Measurements from ENCODE around the gene TGFBR3L. TPM values are rescaled to one million over a fixed set of nuclear protein-coding genes. Genes with fewer than 3 reads are reported as not detected.

TGFBR3L gene
- 0.86 and 1.3 TPM in 2 replicates for total RNA-seq

DNA sequence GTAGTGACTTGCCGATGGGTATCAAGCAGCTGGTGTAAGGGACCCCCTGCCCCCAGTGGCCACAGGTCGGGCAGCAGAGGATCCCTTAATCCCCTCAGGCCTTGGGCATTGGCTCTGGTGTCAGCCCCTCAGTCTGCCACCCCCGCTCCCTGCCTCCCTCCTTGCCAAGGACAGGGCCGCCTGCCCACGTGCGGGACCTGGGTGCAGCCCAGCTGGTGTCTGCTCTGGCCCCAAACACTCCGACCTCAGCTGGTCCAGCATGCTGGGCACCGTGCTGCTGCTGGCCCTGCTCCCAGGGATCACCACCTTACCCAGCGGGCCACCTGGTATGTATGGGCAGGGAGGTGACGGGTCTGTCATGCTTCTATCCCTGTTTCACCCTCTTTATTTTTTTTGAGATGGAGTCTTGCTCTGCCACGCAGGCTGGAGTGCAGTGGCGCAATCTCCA is at the start of gene TGFBR3L:
Gene TGFBR3L, plus strand, starts transcription at position 233 of the 448 bp plus-strand sequence.

DNA sequence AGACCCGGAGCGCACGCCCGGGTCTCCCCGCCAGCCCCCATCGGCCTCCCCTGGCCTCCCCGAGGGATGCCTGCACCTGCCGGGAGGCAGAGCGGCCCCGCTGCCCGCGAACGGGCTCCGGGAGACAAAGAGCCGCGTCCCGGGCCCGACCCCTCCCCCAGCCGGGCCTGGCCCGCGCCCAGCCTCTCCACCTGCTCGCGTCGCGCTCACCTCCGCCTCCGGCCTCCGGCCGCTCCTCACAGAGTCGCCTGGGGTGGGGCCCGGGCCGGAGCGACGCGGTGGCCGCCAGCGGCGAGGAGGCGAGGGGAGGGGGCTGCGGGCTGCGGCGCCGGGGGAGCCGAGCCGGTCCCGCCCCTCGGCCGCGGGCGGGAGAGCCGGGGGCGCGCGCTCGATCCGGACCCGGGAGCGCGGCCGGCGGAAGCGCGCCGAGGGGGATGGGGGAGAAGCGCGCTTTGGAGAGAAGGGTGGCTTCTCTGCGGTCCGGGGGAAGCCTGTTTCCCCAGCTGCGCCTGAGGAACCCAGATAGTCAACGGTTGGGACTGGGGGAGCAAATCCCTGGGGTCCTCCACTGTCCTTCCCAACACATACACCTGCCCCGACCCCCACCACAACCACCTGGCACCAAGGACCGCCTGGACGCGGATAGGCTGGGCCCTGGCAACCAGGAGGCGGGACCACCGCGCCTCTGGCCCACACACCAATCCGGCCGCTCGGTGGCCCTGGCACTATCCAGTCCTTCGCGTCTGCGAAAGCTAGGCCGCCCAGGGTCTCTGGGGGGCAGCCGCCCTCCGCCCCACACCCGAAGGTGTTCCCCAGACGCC is 40.3 kb upstream of the TGFBR3L start, which contains the start of gene PRR36:
Gene PRR36, minus strand, starts transcription at position 315 of the 821 bp plus-strand sequence. CDS start 701 bp downstream, outside the sequence.

DNA sequence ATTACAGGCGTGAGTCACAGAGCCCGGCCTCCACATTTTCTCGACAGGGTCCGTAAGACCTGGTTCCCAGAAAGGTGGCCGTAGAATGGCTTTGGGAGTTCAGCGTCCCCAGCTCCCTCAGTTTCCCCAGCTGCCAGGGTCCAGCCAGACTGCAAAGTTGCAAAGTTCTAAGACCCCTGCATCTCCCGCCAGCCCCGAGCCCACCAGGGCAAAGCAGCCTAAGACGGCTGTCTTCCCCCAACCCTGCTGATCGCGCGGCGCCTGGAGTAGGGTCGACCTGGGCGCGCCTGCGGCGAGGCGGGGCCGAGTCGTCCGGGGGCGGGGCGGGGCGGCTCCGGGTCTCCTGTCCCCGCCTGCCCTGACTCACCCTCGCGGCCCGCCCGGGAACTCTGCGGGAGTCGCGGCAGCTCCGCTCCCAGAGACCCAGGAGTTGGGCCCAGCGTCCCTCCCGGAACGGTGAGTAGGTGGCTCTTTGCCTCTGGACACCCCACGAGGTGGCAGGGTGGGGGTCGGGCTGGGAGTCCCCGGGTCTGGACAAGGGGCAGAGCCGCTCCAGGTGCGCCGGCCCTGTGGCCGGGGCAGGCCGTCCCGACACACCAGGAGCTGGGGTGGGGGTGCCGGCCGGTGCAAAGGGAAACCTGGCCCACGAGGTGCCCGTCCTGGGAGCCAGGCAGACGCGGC is 26.3 kb upstream of the TGFBR3L start, which contains the start of gene LRRC8E:
Gene LRRC8E, plus strand, starts transcription at position 366 of the 681 bp plus-strand sequence. CDS start 7,094 bp downstream, outside the sequence.

DNA sequence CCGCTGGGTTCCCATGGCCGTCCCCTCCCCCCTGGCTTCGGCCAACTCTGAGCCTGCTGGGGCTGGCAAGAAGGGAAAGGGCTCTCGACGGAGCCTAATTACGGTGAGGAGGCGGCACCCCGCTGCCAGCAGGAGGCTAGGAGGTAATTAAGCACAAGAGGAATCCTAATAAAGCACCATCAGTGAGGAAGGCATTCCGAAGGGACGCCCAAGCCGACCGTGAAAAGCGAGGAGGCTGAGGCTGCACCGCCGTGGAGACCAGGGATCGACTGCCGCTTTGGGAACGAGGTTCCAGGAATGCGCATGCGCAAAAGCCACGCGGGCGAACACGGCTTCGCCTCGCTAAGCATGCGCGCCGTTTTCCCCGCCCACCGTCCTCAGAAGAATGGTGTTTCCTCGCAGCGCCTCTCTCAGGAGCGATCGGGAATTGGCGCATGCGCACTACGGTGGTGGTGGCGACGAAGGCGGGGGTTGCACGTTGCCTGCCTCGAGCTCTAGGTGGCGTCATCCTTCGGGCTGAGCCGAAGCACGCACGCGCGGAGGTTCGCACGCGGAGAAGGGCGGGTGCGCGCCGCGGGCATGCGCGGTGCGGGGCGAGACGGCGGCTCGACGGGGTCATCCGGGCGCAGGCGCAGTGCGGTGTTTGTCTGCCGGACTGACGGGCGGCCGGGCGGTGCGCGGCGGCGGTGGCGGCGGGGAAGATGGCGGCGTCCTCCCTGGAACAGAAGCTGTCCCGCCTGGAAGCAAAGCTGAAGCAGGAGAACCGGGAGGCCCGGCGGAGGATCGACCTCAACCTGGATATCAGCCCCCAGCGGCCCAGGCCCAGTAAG is 11.2 kb upstream of the TGFBR3L start, which contains the start of gene MAP2K7:
Gene MAP2K7, plus strand, starts transcription at position 634 of the 830 bp plus-strand sequence. Its CDS starts 68 bp downstream, at position 702.

DNA sequence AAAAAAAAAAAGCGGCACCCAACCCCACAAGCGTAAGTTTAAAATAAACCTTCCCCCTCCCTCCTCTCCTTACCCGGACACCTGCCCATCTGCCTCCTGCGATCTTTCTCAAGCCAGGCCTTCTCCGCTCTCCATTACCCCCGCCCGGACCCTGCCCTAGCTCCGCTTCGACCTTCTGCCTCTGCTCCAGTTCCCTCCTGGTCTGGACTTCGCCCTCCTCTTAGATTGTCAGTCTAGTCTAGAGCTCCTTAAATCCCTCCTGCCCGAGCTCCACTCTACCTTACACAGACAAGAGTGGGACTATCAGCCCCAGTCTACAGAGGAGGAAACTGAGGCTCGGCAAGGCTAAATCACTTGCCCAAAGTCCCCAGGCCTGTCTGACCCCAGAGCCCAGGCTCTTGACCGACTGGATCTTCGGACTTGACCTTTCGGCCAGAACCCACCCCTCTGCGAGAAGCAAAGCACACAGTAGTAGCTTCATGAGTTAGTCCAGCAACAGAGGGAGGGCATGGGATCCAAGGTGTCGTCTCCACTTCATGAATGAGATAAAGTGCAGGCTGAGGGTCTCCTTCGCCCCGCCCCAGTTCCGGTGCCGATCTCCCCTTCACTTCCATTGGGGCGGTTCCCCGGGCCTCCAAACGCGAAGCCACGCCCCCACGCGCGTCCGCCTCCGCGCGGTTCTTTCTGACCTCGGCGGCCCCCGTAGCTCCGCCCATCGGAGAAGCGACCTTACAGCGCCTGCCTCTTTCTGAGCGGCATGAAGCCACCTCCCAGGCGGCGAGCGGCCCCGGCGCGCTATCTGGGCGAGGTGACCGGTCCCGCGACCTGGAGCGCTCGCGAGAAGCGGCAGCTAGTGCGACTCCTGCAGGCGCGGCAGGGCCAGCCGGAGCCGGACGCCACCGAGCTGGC is 5.2 kb downstream of the TGFBR3L start, which contains the start of gene SNAPC2:
Gene SNAPC2, plus strand, starts transcription at position 729 of the 909 bp plus-strand sequence. Its CDS starts 29 bp downstream, at position 758.

DNA sequence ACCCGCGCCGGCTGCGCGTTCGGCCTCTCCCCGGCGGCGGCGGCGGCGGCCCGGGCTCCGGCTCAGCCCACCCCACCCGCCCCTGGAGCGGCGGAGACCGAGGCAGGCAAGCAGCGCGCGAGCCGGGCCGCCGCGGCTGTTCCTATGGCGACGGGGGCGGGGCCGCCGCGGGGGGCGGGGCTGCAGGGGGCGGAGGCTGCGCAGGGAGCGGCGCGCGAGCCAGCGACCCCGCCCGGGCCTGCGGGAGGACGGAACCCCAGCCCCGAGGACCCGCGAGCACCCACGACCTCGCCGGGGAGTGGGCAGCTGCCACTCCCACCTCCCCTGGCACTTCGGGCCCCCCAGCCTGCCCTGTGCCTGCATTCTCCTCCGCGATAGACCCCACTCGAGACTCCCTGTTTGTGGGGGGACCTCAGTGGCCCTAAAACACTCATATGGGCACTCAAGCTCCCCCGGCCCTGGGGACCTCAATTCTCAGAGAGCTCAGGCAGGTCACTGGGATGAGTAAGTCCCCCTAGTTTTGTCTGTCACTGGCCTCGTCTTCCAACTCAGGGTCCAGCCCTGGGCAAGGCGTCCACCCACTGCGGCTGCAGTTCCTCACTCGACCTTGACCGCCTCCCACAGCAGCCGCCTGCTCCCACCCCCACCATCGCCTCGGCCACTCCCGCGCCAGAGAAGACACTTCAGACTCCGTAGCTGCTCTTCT is 11.5 kb downstream of the TGFBR3L start, which contains the start of gene CTXN1:
Gene CTXN1, minus strand, starts transcription at position 115 of the 706 bp plus-strand sequence. CDS start 597 bp downstream, outside the sequence.

DNA sequence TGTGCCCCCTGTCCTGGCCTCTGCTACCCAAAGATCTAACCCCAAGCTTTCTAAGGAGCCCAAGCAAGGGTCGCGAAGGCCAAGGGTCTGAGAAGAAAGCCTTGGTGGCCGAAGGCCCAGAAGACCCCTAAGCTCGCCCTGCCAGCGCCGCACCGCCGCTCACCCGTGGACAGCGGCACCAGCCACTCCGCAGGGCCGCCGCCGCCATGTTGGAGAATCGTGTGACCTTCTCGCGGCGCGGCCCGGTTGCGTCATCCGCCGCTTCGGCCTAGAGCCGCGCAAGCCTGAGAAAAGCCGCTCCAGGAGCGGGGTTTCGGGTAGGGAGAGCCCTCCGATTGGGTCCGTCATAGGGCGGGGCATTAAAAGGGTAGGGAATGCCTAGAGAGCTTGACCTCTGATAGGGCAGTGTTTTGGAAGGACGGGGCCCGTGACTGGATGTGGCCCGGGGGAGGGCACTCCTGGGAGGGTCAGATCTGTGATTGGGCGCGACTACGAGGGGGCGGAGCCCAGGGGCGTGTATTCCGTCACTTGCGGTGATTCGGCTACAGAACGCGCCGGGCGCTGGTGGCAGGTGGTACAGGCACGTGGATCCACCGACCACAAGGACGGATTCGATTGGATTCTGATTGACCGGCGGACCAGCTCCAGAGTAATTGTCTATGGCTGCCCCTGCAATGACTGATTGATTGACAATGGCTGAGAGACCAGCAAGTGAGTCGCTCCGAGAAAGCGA is 29.0 kb downstream of the TGFBR3L start, which contains the start of gene TIMM44:
Gene TIMM44, minus strand, starts transcription at position 223 of the 733 bp plus-strand sequence. Its CDS starts 15 bp downstream, at position 208.

Other genes starting within 250 kb of the TGFBR3L start
- gene RETN, start 245.8 kb upstream of the TGFBR3L start, total RNA-seq: not detected in 2 replicates
- not detected in 2 replicates for gene MCEMP1, start 237.7 kb upstream of the TGFBR3L start, total RNA-seq
- 37.9 and 42.7 TPM in 2 replicates for gene TRAPPC5, start 234.0 kb upstream of the TGFBR3L start, total RNA-seq
- gene FCER2, start 212.7 kb upstream of the TGFBR3L start, total RNA-seq: not detected in 2 replicates
- gene CLEC4G, start 182.7 kb upstream of the TGFBR3L start, total RNA-seq: not detected in 2 replicates
- 0.14 TPM in 1 of 2 replicates, not detected in the other for gene CD209, start 167.3 kb upstream of the TGFBR3L start, total RNA-seq
- not detected in 2 replicates for gene CLEC4M, start 151.6 kb upstream of the TGFBR3L start, total RNA-seq
- gene EVI5L, start 84.6 kb upstream of the TGFBR3L start, total RNA-seq: 27.8 and 39.2 TPM in 2 replicates
- gene PRR36, start 40.4 kb upstream of the TGFBR3L start, total RNA-seq: not detected in 2 replicates
- gene LRRC8E, start 26.3 kb upstream of the TGFBR3L start, total RNA-seq: 2.6 and 5.3 TPM in 2 replicates
- 13.8 and 14.6 TPM in 2 replicates for gene MAP2K7, start 11.0 kb upstream of the TGFBR3L start, total RNA-seq
- 21.0 and 31.1 TPM in 2 replicates for gene SNAPC2, start 5.5 kb downstream of the TGFBR3L start, total RNA-seq
- 0.88 and 4.6 TPM in 2 replicates for gene CTXN1, start 11.3 kb downstream of the TGFBR3L start, total RNA-seq
- 46.7 and 81.0 TPM in 2 replicates for gene TIMM44, start 28.8 kb downstream of the TGFBR3L start, total RNA-seq
- 33.3 and 65.7 TPM in 2 replicates for gene ELAVL1, start 90.8 kb downstream of the TGFBR3L start, total RNA-seq
- gene CCL25, start 137.9 kb downstream of the TGFBR3L start, total RNA-seq: not detected in 2 replicates
- not detected in 2 replicates for gene FBN3, start 234.8 kb downstream of the TGFBR3L start, total RNA-seq

Measured in placental pericyte (primary cell).